ENCODE measurements around the gene MPZL3.

The MPZL3 gene

DNA sequence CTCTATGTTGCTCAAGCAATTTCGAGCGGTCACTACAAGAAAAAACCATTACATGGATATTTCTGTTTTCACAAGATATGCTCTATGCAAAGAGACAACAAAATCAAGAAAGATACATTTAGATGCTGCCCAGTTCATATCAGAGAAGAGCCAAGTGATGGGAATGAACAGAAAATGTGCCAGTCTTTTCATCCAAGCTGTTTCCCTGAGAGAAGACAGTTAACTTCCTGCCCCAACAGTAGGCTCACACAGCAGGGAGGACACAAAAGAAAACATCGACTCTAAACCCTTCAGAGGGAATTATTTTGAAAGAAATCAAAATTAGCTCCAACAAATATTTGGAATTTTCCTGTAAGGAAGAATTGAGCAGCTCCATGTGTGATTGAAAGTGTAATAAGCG, 39.0 kb downstream of the MPZL3 start:
- DNase-seq (ENCODE audit: insufficient read length, low spot score): no peak
- TF ChIP-seq, protein P1, sequence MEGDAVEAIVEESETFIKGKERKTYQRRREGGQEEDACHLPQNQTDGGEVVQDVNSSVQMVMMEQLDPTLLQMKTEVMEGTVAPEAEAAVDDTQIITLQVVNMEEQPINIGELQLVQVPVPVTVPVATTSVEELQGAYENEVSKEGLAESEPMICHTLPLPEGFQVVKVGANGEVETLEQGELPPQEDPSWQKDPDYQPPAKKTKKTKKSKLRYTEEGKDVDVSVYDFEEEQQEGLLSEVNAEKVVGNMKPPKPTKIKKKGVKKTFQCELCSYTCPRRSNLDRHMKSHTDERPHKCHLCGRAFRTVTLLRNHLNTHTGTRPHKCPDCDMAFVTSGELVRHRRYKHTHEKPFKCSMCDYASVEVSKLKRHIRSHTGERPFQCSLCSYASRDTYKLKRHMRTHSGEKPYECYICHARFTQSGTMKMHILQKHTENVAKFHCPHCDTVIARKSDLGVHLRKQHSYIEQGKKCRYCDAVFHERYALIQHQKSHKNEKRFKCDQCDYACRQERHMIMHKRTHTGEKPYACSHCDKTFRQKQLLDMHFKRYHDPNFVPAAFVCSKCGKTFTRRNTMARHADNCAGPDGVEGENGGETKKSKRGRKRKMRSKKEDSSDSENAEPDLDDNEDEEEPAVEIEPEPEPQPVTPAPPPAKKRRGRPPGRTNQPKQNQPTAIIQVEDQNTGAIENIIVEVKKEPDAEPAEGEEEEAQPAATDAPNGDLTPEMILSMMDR (IDR thresholded peaks at IDR 0.05; ENCODE audit: insufficient read depth, missing control alignments): no peak
- no peak for FAIRE-seq

DNA sequence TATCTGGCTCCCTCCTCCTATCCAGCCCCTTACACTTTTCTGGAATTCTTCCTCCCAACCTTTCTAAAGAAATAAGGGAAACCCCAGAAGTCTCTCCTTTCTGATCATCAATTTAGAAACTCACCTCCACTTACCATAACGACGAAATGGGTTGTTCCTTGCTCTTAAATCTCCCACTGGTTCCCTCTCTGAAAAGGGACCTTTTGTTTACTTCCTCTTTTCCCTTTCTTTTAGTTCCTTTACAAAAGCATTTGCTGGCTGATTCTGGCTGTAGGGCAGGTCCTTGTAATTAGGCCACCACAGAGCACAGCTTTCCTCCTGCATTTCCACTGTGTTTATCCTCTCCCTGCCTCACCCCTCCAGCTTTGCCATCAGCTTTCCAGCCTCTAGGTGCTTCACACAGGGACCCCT, 39.4 kb downstream of the MPZL3 start:
- TF ChIP-seq, protein P1 (IDR thresholded peaks at IDR 0.05; ENCODE audit: insufficient read depth, missing control alignments): no peak
- FAIRE-seq (no peak), DNase-seq (ENCODE audit: insufficient read length, low spot score) (no peak)

DNA sequence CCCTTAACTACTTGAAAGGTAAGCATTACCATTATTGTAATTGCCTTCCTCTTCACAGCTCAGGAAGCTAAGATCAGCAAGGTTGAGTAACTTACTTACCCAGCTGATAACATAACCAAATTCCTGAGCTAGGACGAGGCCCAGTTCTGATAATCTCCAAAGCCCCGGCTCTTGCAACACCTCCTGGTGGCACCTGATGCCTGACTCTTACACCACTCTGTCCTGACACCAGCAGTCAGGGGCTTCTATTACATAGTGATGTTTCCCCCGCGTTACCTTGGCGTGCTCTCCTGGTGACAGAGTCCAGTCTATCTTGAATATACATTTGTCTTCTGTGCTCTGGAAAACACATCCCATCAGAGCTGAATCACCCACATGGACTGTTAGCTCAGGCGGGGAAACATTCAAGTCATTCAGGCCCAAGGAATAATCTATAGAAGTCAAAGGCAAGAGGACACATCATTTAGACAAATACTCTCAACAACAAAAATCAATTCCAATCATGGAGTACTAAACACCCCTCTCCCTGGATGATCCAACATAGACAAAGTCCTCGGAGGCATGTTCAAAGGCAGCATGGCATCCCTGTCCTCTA, 39.9 kb downstream of the MPZL3 start:
- FAIRE-seq: no peak
- TF ChIP-seq, protein P1 (IDR thresholded peaks at IDR 0.05; ENCODE audit: insufficient read depth, missing control alignments): no peak
- DNase-seq (ENCODE audit: insufficient read length, low spot score): no peak

DNA sequence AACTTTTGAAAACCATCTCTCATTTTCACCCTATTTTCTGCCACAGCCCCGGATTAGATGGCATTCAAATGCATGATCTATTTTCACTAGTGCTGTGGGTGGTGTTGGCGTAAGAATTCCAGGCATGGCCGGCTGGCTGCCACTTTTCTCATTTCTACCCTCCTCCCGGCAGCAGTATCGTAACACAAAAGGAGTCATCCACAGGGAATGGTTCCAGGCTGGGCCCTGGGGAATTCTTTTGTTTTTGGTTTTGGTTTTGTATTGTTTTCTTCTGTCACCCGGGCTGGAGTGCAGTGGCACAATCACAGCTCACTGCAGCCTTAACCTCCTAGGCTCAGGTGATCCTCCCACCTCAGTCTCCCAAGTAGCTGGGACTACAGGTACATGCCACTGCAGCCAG, 41.2 kb downstream of the MPZL3 start:
- DNase-seq (ENCODE audit: insufficient read length, low spot score) (no peak), FAIRE-seq (no peak)
- TF ChIP-seq, protein P1 (IDR thresholded peaks at IDR 0.05; ENCODE audit: insufficient read depth, missing control alignments): no peak

DNA sequence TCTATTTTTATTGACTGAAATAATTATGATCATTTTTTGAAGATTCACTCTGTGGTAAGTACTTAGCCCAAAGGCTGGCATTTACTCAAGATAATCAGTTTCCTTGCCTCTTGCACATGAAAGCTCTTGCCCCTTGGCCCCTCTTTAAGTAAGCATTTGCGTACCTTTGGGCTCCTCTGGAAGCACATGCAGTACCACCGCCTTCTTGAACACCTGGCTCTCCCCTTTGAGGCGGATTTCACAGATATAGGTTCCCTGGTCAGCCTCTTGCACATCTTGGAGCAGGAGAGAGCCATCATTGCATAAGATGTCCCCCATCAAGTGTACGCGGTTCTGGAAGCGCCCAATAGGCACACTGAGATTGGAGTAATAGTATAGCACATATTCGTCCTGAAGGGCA, 41.8 kb downstream of the MPZL3 start:
- DNase-seq (ENCODE audit: insufficient read length, low spot score) (no peak), FAIRE-seq (no peak)
- TF ChIP-seq, protein P1 (IDR thresholded peaks at IDR 0.05; ENCODE audit: insufficient read depth, missing control alignments): no peak

DNA sequence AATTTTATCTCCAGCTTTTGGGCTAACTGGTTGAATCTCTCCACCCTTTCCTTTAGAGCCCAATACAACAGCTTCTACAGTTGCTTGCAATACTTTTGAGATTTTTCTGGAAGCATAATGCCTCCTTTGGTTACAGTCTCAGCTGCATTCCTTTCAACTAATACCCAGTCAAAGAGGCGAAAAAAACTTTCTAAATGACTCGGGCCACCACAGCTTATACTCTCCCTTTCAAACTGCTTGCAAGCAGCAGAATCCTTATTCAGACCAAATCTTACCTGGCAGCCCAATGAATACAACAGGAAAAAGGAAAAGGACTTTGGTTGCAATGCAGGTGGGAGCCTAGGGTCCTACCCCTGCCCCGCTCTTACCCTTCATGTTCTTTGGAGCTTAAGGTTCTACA, 43.1 kb downstream of the MPZL3 start:
- DNase-seq (ENCODE audit: insufficient read length, low spot score) (no peak), FAIRE-seq (no peak)
- TF ChIP-seq, protein P1 (IDR thresholded peaks at IDR 0.05; ENCODE audit: insufficient read depth, missing control alignments): no peak

DNA sequence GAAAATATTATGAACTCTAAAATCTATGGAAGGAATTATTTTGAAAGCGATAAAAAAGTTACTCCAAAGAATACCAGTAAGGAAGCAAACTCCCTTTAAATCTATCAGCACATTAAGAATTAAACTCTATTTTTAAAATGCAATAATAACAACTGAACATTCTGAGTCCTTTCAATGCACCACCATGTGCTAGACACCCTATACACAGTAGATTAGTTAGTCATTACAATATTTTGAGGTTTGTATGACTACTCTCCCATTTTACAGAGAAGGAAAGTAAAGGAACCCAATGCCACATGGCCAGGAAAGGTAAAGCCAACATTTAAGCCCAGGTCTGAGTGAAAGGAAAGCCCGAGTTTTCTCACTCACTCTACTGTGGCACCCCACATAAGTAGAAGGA, 45.1 kb downstream of the MPZL3 start:
- no peak for FAIRE-seq
- no peak for DNase-seq (ENCODE audit: insufficient read length, low spot score)
- TF ChIP-seq, protein P1 (IDR thresholded peaks at IDR 0.05; ENCODE audit: insufficient read depth, missing control alignments): no peak

Measured in D721Med (cell line).